Midbrain (tissue), 1 donor: ENCODE data around the gene TBC1D22B.

Source experiments
- DNase-seq: peaks from one replicate; lab custom pipeline; 2025; lab: John Stamatoyannopoulos, UW

TBC1D22B gene, protein sequence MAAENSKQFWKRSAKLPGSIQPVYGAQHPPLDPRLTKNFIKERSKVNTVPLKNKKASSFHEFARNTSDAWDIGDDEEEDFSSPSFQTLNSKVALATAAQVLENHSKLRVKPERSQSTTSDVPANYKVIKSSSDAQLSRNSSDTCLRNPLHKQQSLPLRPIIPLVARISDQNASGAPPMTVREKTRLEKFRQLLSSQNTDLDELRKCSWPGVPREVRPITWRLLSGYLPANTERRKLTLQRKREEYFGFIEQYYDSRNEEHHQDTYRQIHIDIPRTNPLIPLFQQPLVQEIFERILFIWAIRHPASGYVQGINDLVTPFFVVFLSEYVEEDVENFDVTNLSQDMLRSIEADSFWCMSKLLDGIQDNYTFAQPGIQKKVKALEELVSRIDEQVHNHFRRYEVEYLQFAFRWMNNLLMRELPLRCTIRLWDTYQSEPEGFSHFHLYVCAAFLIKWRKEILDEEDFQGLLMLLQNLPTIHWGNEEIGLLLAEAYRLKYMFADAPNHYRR

DNA sequence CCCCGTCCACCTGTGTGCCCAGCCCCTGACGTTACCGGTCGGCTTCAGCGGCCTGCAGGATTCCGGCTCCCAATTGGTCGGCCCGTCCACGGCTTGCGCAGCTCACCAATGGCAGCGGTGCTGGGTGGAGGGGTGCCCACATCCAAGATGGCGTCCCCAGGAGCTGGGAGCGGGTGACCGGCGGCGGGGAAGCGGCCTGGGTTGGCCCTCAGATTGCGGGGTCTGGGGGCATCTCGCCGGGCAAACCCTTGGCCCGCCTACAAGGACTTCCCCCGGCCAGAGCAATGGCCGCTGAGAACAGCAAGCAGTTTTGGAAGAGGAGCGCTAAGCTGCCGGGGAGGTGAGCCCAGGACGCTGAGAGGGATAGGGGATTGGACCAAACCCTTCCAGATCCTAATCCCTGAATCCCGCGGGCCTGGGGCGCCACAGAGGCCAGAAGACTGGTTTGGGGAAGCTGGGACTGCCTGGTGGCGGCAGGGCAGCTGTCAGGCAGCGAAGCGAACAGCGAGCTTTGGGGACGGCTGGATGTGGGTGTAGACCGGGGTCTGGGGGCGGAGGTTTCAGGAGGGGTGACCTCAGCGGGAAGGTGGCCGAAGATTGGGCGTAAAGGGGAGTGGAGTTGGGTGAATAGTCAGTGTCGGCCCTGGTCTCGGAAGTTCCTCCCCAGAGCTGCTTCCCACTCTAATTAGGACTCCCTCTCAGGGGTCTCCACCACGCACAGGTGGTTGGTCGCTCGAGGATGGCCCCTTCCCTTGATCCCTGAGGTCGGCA lies at the start of gene TBC1D22B, which contains the start of gene TMEM217:
TSS of gene TBC1D22B (plus strand) at position 139 of the 771 bp plus-strand sequence. CDS start at position 285, 146 bp downstream.
TSS of gene TMEM217 (minus strand) at position 511 of the 771 bp plus-strand sequence. CDS start 39,114 bp downstream, outside the sequence.
- peak; percentile 97 for DNase-seq

DNA sequence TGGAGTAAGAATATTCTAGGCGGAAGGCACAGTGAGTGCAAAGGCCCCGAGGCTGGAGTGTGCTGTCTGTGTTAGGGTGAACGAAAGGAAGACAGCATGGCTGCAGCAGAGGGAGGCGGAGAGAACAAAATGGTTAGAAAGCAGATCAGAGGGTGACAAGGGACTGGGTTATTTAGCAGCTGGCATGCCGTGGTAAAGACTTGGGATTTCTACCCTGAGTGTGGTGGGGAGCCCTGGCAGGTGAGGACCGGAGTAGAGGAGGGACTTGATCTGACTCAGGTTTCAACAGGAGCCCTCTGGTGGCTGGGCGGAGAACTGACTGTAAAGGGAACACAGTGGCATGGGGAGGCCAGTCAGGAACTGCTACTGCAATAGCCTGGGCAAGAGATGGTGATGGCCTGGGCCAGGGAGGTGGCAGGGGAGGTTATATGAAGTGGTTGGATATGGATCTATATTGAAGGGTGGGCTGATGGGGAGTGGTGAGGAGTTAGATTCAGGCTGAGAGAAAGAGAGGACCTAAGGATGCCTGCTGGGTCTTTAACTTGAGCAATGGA lies 49.6 kb upstream of the TBC1D22B start:
- peak; percentile 31 for DNase-seq

DNA sequence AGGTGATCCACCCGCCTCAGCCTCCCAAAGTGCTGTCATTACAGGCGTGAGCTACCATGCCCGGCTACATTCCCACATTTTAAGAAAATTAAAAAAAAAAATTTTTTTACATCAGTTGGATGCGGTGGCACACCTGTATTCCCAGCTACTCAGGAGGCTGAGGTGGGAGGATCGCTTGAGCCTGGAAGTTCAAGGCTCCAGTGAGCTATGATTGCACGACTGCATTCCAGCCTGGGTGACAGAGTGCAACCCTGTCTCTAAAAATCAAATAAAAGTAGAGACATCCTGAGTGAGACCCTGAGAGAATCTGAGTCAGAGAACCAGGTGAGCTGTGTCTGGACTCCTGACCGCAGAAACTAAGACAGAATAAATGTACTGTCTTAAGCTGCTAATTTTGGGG lies 48.8 kb upstream of the TBC1D22B start:
- no peak for DNase-seq

DNA sequence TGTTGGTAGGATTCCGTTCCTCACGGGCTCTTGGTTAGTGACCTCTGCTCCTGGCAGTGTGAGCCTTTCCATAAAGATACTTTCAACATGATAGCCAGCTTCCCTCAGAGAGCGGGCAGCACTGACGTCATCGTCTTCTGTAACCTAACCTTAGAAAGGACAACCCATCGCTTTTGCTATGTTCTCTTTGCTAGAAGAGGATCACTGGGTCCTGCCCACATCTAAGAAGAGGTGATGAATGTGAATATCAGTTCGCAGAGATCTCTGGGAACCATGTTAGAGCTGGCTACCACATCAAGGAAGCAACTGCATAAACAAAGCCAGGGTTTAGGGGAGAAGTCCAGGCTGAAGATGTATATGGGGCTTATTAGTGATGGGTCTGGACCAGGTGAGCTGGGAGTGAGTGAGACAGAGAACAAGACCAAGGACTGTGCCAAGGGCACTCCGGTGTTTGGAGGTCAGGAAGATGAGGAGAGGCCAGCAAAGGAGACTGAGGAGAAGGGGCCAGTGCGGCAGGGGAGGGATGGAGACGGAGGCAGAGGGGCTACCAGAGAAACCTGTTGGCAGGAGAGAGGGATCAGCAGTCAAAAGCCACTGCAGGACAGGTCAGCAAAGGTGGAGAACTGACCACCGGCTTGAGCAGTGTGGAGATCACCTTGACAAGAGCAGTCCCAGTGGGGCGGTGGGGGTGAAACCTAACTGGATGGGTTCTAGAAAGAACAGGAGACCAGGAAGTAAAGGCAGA lies 47.9 kb upstream of the TBC1D22B start:
- no peak for DNase-seq

DNA sequence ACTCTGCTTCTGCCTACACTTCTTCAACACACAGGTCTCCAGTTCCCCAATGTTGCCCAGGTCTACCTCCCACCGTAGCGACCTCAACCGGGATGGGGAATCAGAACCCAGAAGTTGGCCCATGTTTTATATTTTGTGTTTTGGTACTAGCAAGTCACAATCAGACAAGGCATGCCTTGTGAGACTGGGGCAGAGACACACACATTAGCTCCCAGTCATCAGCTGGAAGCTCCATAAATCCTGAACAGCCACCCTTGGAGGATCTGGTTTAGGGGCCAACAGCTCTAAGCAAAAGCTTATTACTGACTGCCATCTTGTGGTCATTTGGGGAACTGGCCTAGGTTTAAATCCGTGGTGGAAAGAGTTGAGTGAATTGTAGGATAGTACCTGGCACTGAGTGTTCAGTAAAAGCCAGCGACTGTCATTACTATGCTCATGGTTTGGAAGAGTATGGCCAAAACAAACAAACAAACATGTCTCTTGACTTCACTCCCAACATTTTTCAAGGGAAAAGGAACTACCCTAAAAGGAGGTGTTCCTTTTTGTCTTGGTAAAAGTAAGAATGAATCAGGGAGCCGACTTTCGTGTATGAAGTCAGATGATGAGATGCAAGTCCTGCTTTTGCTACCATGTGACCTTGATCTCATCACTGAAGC lies 47.1 kb upstream of the TBC1D22B start:
- DNase-seq: peak; percentile 88

DNA sequence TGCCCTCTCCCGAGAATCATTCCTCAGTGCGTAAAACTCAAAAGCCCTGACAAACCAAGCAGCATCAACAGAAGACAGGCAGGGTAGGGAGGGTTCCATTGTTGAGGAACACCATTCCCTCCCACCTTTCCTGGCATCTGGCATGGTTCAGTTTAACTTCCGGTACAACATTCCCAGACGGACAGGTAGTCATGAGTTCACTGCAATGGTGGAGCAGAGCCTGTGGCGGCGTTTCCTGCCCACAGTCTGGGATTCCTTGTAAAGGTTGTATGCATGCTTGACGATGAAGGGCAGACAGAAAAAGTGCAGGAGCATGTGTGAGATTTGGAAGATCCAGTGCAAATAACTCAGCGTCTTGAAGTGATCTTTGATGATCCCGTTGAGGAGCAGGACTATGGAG lies 45.3 kb upstream of the TBC1D22B start:
- DNase-seq: no peak

DNA sequence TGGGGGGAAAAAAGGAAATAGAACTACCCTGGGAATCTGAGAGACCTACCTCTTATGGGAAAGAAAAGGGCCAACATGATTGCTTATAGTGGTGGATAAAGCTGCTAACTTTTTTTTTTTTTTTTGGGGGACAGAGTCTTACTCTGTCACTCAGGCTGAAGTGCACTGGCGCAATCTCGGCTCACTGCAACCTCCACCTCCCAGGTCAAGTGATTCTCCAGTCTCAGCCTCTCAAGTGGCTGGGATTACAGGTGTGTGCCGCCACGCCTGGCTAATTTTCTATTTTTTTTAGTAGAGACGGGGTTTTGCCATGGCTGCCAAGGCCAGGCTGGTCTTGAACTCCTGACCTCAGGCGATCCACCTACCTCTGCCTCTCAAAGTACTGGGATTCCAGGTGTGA lies 39.5 kb upstream of the TBC1D22B start:
- DNase-seq: no peak

DNA sequence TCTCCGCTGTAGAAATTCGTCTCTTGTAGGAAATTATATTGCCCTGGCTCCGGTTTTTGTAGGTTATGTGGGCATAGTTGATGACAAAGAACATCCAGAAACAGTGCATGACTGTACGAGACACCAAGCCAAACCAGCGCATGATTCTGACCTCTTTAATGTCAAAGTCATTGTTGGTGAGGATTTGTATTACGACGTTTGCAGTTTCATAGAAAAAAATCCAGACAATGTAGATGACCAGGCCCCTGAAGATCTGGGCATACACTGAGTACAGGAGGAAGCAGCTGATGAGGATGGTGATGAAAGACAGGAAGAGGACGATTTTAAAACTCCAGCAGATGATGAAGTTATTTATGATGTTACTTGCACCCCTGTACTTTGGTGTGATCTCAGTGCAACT lies 39.1 kb upstream of the TBC1D22B start:
- no peak for DNase-seq

DNA sequence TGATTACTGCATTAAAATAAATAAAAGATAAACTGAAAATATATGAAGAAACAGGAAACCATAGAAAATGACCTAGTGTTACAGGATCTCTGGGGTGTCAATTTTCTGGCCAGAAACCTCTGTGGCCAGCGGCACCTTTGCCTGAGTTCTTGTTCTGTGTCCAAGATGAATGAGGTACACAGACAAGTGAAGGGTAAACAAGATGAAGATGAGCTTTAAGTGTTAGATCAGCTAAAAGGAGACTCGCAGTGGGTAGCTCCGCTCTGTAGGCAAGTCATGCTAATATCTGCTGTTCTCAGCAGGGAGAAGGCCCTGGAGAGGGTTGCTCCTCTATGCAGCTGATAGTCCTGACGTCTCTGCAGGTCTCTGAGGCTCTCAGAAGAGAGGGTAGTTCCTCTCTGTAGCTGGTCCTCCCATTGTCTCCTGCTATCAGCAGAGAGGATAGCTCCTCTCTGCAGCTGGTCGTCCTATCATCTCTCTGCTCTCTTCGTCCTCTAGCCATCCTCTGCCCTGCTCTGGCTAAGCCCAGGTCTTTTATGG lies 35.9 kb upstream of the TBC1D22B start:
- DNase-seq: no peak

DNA sequence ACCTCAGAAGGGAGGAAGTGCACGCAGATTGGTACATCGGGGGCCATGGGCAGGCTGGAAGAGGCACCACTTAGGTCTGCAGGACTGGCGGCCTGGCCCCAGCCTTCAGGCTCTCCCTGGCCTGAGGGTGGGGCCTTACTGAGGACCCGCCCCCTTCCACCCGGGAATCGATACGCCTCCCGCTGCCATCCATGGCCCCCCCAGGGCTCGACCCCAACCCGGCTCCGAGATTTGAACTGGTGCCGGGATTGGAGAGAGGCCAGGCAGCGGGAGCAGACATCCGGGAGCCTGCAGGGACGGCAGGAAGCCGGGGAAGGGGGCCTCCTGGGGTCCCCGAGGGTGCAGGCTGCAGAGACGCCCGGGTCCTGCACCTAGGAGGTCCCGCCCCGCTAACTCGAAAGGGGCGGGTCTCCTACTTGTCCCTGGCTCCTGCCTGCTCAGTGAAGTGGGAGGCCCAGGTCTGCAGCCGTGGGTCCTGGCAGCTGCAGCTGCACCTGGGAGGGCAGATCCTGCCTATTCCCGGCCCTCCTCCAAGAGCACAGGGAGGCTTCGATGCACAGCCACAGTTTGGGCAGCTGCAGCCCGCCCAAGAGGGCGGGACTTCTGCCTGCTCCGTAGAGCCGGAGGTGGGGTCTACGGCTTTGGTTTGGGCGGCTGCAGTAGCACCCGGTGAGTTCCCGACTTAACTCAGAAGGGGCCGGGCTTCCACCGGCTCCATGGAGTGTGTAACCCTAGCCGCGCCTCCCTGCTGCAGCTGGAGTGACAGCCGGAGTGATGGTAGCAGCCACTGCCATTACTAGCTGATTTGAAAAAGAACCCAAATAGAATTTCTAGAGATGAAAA lies 35.2 kb upstream of the TBC1D22B start:
- peak; percentile 19 for DNase-seq

DNA sequence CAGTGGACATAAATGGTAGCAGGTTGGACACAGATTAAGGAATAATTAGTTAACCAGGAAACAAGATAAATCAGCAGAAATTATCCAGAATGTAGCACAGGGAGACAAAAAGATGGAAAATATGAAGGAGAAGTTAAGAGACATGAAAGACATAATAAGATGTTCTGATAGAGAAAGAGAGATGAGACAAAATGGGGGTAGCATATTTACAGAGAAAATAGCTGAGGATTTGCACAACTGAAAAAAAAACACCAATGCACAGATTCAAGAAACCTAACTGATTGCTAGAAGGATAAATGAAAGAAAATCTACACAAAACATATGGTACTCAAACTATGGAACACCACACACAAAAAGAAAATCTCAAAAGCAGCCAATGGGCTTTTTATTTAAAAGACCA lies 34.6 kb upstream of the TBC1D22B start:
- DNase-seq: no peak

DNA sequence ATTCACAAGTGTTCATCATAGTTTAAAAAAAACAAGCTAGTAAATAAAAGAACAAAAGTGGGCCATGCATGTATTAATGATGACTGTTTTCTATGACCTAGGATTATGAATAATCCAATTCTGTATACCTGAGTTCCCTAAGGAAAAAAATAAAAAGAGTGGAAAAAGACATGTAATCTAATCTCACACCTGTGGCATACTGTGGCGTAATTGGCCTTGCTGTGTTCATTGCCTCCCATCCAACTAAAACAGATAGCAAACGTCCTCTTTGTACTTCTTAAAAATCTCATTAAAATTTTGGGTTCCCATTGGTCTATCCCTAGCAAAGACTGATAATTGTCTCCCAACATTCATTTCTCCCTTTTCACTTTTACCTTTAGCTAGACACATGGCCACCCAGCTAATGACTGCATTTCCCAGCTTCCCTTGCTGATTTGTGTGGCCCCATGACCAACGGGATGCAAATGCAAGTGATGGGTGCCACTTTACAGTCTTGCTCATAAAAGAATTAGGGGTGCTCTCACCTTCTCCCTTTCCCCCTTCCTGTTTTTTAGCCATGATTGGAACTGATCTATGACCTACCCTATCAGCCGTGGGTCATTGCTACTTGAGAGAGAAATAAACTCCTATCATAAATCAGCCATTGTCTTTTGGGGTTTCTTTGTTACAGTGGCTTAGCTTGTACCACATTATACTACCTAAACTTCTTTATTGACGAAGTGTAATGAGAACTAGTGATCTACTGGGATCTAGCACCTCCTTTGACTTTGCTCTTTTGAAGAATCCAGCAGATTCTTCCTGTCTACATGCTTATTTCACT lies 32.0 kb upstream of the TBC1D22B start:
- DNase-seq: no peak

DNA sequence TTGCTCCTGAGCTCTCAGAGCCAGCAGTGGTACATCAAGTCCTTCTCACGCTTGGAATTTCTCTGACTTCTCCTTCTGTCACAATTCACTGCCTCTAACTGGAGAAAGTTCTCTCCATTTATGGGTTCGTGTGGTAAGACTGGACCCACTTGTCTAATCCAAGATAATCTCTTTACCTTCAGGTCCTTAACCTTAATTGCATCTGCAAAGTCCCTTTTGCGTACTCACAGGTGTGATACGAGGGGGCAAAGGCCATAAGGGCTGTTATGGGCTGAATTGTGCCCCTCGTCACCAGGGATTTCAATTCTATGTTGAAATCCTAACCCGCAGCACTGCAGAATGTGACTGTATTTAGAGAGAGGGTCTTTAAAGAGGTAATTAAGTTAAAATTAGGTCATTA lies 27.5 kb upstream of the TBC1D22B start:
- no peak for DNase-seq

DNA sequence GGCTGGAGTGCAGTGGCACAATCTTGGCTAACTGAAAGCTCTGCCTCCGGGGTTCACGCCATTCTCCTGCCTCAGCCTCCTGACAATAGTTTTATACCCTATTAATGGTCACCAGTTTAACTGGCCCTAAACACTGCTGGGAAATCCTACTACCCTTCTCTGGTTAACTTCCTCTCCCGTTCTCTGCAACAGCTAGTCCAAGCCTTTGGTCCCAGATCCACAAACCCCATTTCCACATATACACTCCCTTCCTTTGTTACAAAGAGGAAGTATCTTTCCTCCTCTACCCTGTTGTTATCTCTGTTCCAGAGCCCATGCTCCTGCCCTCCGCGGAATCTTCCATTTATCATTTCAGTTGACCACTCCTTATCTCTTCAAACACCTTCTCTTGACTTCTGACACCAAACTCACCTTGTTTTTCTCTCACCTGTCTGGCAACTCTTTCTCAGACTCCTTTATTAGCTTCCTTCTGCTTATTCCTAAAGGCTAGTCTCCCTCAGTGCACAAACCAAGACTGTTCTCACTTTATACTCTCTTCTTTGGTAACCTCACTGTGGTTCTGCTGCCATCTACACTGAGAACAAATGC lies 25.0 kb upstream of the TBC1D22B start:
- DNase-seq: no peak

DNA sequence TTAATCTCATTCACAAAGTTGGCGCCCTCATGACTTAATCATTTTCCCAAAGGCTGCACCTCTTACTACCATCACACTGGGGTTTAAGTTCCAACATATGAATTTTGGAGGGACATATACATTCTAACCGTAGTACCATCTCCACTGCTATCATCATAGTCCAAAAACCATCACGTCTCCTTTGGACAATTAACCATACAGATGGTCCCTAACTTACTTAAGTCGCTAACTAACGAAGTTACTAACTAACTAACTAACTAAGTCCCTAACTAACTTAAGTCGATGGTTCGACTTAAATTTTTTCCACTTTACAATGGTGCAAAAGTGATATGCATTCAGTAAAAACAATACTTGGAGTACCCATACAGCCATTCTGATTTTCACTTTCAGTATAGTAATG lies 24.0 kb upstream of the TBC1D22B start:
- no peak for DNase-seq

DNA sequence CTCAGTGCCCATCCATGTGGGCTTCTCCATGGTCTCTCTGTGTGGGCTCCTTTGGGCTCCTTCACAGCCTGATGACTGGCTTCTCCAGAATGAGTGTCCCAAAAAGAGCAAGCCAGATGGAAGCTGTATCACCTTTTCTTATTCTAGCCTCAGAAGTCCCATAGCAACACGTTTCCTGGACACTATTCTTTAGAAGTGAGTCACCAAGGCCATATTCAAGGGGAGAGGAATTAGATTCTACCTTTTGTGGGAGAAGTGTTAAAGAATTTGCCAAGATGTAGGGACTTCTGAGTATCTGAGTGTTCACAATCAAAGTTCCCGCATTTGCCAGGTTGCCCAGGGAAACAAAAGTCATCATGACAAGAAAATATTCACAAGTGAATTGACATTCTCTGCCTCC lies 20.7 kb upstream of the TBC1D22B start:
- DNase-seq: no peak

DNA sequence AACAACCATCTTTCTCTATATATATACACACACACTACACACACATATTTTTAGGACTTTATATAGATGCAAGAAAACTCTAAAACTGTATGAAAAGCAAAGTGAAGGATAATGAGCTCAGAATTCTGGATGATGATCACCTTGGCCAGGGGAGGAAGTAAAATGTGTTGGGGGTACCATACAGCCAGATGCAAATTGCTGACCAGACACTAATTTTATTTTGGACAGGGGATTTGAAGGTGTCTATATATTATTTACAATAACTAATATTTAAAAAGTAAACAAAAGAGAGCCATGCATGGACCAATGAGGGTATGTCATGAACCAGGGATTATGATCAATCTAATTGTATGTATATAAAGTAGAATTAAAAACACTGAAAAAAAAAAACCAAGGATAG lies 19.8 kb upstream of the TBC1D22B start:
- DNase-seq: no peak

DNA sequence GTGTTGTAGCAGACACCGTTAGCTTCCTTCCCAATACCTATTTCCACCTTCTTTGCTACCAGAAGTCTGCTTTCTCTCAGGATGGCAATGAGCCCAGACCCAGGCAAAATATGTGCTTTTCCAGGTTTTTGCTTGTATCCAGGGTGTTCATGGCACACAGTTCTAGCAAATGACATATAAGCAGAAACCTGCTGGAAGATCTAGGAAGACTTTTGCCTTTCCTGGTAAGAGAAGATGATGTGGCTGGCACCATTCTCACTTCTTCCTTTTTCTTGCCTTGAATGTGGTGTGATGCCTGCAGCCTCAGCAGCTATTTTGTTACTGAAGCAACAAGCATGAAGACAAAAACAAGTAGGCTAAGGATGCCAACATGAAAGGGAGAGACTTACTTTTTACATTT lies 19.2 kb upstream of the TBC1D22B start:
- DNase-seq: no peak

DNA sequence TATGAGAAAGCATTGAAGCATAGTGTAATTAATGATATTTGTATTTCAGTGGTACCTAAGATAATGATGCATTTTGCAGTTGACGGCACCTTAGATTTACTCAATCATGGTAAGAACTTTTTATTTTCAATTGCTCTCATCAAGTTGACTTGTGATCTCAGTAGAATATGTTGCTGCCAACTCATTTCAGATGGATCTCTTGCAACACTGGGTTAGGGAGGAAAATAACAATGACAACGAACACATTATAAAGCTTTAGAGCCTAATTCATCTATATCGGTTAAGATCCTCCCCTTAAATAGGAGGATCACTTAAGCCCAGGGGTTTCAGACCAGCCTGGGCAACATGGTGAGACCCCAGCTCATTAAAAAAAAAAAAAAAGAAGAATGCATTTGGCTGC lies 18.0 kb upstream of the TBC1D22B start:
- no peak for DNase-seq
